H1 (cell line): Measurements from ENCODE around the gene SBF2. TPM values are rescaled to one million over a fixed set of nuclear protein-coding genes. Genes with fewer than 3 reads are reported as not detected.

ENCODE experiments used
- CTCF ChIA-PET: fragments of 300-600 bp; sonication (Branson Sonifier 250); formaldehyde crosslinking; loops from one replicate; lab custom pipeline; 2021; ENCODE audit not compliant: partially characterized antibody; lab: Charles Lee
- POLR2A ChIA-PET: fragments of 300-600 bp; sonication (Branson Sonifier 250); formaldehyde crosslinking; loops from one replicate; lab custom pipeline; 2021; ENCODE audit warnings: inconsistent platforms; ENCODE audit not compliant: partially characterized antibody; lab: Charles Lee
- DNase-seq, 2 experiments: peaks; one replicate each; pipeline versions ENCODE4 v3.0.0 to v3.0.0-alpha.2; 2010 to 2022; ENCODE audit warnings: low spot score in 2 of 2, low read depth in 1 of 2, mixed read lengths in 1 of 2
- FAIRE-seq: peaks from 2 replicates; lab custom pipeline; 2011; peaks lifted over from hg19 to GRCh38; lab: Jason Lieb, UNC
- H2AFZ ChIP-seq: 2 replicates; pipeline ENCODE4 v1.8.1; 2012; ENCODE audit warnings: low read length, inconsistent platforms
- H2AK5ac ChIP-seq: 2 replicates; pipeline ENCODE4 v1.6.1; 2013; ENCODE audit warnings: low read depth, low read length
- H2BK120ac ChIP-seq: replicated peaks from 2 replicates; pipeline ENCODE3; 2013; ENCODE audit warnings: low read depth, low read length, inconsistent platforms
- H2BK12ac ChIP-seq: 2 replicates; pipeline ENCODE4 v1.6.1; 2013; ENCODE audit warnings: low read depth, low read length
- H2BK15ac ChIP-seq: 2 replicates; pipeline ENCODE4 v1.6.1; 2013; ENCODE audit warnings: low read length
- H2BK20ac ChIP-seq: 2 replicates; pipeline ENCODE4 v1.6.1; 2013; ENCODE audit warnings: low read length
- H2BK5ac ChIP-seq: 2 replicates; pipeline ENCODE4 v1.6.1; 2013; ENCODE audit warnings: low read depth, low read length
- H3K14ac ChIP-seq: 2 replicates; pipeline ENCODE4 v1.6.1; 2013; ENCODE audit warnings: inconsistent platforms; ENCODE audit not compliant: insufficient read length
- H3K18ac ChIP-seq: 2 replicates; pipeline ENCODE4 v1.6.1; 2013; ENCODE audit warnings: low read length; ENCODE audit errors: extremely low read depth
- H3K23ac ChIP-seq: 2 replicates; pipeline ENCODE4 v1.6.1; 2013; ENCODE audit warnings: inconsistent platforms; ENCODE audit not compliant: insufficient read length
- H3K23me2 ChIP-seq: 2 replicates; pipeline ENCODE4 v1.6.1; 2013; ENCODE audit warnings: low read depth, low read length
- H3K27ac ChIP-seq: 2 replicates; pipeline ENCODE4 v1.6.1; 2011; ENCODE audit warnings: low read depth, low read length, inconsistent platforms
- H3K27me3 ChIP-seq, 4 experiments: replicated peaks in 1 of 4; 1 replicate in 1 of 4; 2 replicates in 3 of 4; pipeline versions ENCODE4 v1.6.1 to v1.8.1; 2011 to 2013; ENCODE audit warnings: low read length in 3 of 4, mild to moderate bottlenecking in 3 of 4, inconsistent platforms in 2 of 4, mixed read lengths in 2 of 4, moderate library complexity in 1 of 4; ENCODE audit not compliant: control insufficient read depth in 3 of 4, insufficient read depth in 3 of 4; ENCODE audit errors: extremely low read depth in 1 of 4
- H3K36me3 ChIP-seq, 4 experiments: 2 replicates each; pipeline versions ENCODE4 v1.6.1 to v1.8.1; 2011 to 2013; ENCODE audit warnings: mild to moderate bottlenecking in 4 of 4, low read length in 3 of 4, moderate library complexity in 2 of 4, control low read depth in 1 of 4, inconsistent platforms in 1 of 4; ENCODE audit not compliant: insufficient read depth in 4 of 4, control insufficient read depth in 2 of 4
- H3K4ac ChIP-seq: replicated peaks from 2 replicates; pipeline ENCODE3; 2013; ENCODE audit warnings: low read length, low read depth, mixed read lengths, inconsistent platforms; ENCODE audit not compliant: insufficient read length
- H3K4me1 ChIP-seq, 4 experiments: replicated peaks in 1 of 4; 1 replicate in 1 of 4; 2 replicates in 3 of 4; pipeline versions ENCODE4 v1.6.1 to v1.8.1; 2011 to 2013; ENCODE audit warnings: low read length in 3 of 4, inconsistent platforms in 2 of 4, mixed read lengths in 1 of 4; ENCODE audit not compliant: insufficient read depth in 4 of 4, control insufficient read depth in 3 of 4
- H3K4me2 ChIP-seq, 2 experiments: 2 replicates each; pipeline versions ENCODE4 v1.6.1 to v1.8.1; 2011 to 2013; ENCODE audit warnings: low read depth in 2 of 2, low read length in 2 of 2, control low read depth in 1 of 2, inconsistent platforms in 1 of 2, mild to moderate bottlenecking in 1 of 2; ENCODE audit not compliant: insufficient read depth in 1 of 2
- H3K4me3 ChIP-seq, 4 experiments: fragments of 200-600, 300-600 bp in 1 of 4; sonication (generic), shearing (Covaris generic), sonication (Bioruptor Twin) in 1 of 4; 2 replicates each; pipeline versions ENCODE4 v1.5.1 to v1.8.1; 2011 to 2016; ENCODE audit warnings: low read length in 4 of 4, low read depth in 3 of 4, control low read depth in 2 of 4, inconsistent platforms in 2 of 4, mild to moderate bottlenecking in 2 of 4, mixed read lengths in 1 of 4, moderate library complexity in 1 of 4; ENCODE audit not compliant: insufficient read depth in 2 of 4; ENCODE audit errors: extremely low read depth in 1 of 4
- H3K56ac ChIP-seq: replicated peaks from 2 replicates; pipeline ENCODE3; 2013; ENCODE audit warnings: low read depth, mild to moderate bottlenecking, mixed read lengths, low read length, inconsistent platforms; ENCODE audit not compliant: insufficient read length
- H3K79me1 ChIP-seq: 2 replicates; pipeline ENCODE4 v1.6.1; 2013; ENCODE audit warnings: low read depth, low read length, control low read depth
- H3K79me2 ChIP-seq, 2 experiments: 2 replicates each; pipeline versions ENCODE4 v1.6.1 to v1.8.1; 2012 to 2013; ENCODE audit warnings: low read length in 2 of 2, mild to moderate bottlenecking in 2 of 2, inconsistent platforms in 1 of 2; ENCODE audit not compliant: insufficient read depth in 2 of 2, control insufficient read depth in 1 of 2
- H3K9ac ChIP-seq, 4 experiments: replicated peaks in 1 of 4; 1 replicate in 1 of 4; 2 replicates in 3 of 4; pipeline versions ENCODE4 v1.6.1 to v1.8.1; 2011 to 2013; ENCODE audit warnings: low read depth in 3 of 4, low read length in 3 of 4, control low read depth in 2 of 4, mild to moderate bottlenecking in 2 of 4, moderate library complexity in 2 of 4, inconsistent platforms in 1 of 4; ENCODE audit errors: extremely low read depth in 1 of 4
- H3K9me3 ChIP-seq, 2 experiments: 2 replicates each; pipeline versions ENCODE4 v1.6.1 to v1.8.1; 2012 to 2013; ENCODE audit warnings: mild to moderate bottlenecking in 2 of 2, moderate library complexity in 2 of 2, control low read depth in 1 of 2, inconsistent platforms in 1 of 2, low read depth in 1 of 2, low read length in 1 of 2, mixed read lengths in 1 of 2; ENCODE audit not compliant: insufficient read depth in 2 of 2
- H4K20me1 ChIP-seq, 2 experiments: replicated peaks in 1 of 2; 2 replicates each; pipeline versions ENCODE3 to v1.8.1; 2011 to 2013; ENCODE audit warnings: inconsistent platforms in 2 of 2, low read length in 2 of 2, mild to moderate bottlenecking in 1 of 2; ENCODE audit not compliant: insufficient read depth in 2 of 2, control insufficient read depth in 1 of 2
- H4K5ac ChIP-seq: 2 replicates; pipeline ENCODE4 v1.6.1; 2013; ENCODE audit warnings: low read length, low read depth, mixed read lengths, inconsistent platforms; ENCODE audit not compliant: insufficient read length
- H4K8ac ChIP-seq: 2 replicates; pipeline ENCODE4 v1.8.0; 2013; ENCODE audit warnings: mild to moderate bottlenecking, moderate library complexity, low read length, inconsistent platforms; ENCODE audit not compliant: insufficient read depth; ENCODE audit errors: extremely low read depth
- H4K91ac ChIP-seq: replicated peaks from 2 replicates; pipeline ENCODE3; 2013; ENCODE audit warnings: low read length, mixed read lengths, inconsistent platforms; ENCODE audit not compliant: insufficient read length
- EP300 ChIP-seq, 2 experiments: IDR thresholded peaks; 1 replicate in 1 of 2; 2 replicates in 1 of 2; pipeline ENCODE4 v1.6.1; 2011 to 2012; ENCODE audit warnings: low read depth in 2 of 2, low read length in 2 of 2, mild to moderate bottlenecking in 2 of 2, borderline replicate concordance in 1 of 2, inconsistent platforms in 1 of 2, moderate library complexity in 1 of 2
- GABPA ChIP-seq: IDR thresholded peaks from 2 replicates; pipeline ENCODE4 v1.6.1; 2011; ENCODE audit warnings: mild to moderate bottlenecking, low read length, moderate library complexity, borderline replicate concordance; ENCODE audit not compliant: insufficient read depth
- JUND ChIP-seq: IDR thresholded peaks from 2 replicates; pipeline ENCODE4 v1.6.1; 2011; ENCODE audit warnings: mild to moderate bottlenecking, improper control_type of control experiment, low read length
- NANOG ChIP-seq: IDR thresholded peaks from 2 replicates; pipeline ENCODE4 v1.6.1; 2011; ENCODE audit warnings: low read length, low read depth, mild to moderate bottlenecking, inconsistent platforms; ENCODE audit not compliant: insufficient read depth, poor library complexity, severe bottlenecking
- RBBP5 ChIP-seq: IDR thresholded peaks from 2 replicates; pipeline ENCODE4 v1.7.1; 2012; ENCODE audit warnings: low read depth, mild to moderate bottlenecking, inconsistent platforms, low read length, moderate library complexity, borderline replicate concordance
- RNF2 ChIP-seq: fragments of 200-900, 300-1000 bp; sonication (generic); IDR thresholded peaks from 2 replicates; pipeline ENCODE4 v1.7.1; 2016; ENCODE audit warnings: borderline replicate concordance, low read depth, mild to moderate bottlenecking, antibody characterized with exemption, low read length; ENCODE audit not compliant: poor library complexity, severe bottlenecking; ENCODE audit errors: missing control alignments
- SAP30 ChIP-seq: fragments of 300-600 bp; sonication (generic); IDR thresholded peaks from 2 replicates; pipeline ENCODE4 v1.7.1; 2012; ENCODE audit warnings: low read length, moderate library complexity, mild to moderate bottlenecking, inconsistent platforms; ENCODE audit not compliant: insufficient read depth, insufficient replicate concordance
- SIX5 ChIP-seq: IDR thresholded peaks from 2 replicates; pipeline ENCODE4 v1.6.1; 2011; ENCODE audit warnings: mild to moderate bottlenecking, low read depth, low read length
- SP2 ChIP-seq: IDR thresholded peaks from 2 replicates; pipeline ENCODE4 v1.6.1; 2012; ENCODE audit warnings: mild to moderate bottlenecking, low read length, inconsistent platforms
- WGBS, 2 experiments: shearing (Covaris generic) in 1 of 2; methylation state at CpG; one replicate each; pipeline versions ENCODE4 v1.1.6 to v1.1.7; 2013 to 2015; ENCODE audit warnings: low lambda C conversion rate in 2 of 2, mixed read lengths in 2 of 2, inconsistent platforms in 1 of 2, low coverage in 1 of 2, missing lambda C conversion rate in 1 of 2; ENCODE audit not compliant: insufficient replicate concordance in 2 of 2, insufficient coverage in 1 of 2, insufficient read length in 1 of 2; ENCODE audit errors: extremely low coverage in 1 of 2, missing lambda C conversion rate in 1 of 2; 5-methylcytosine and 5-hydroxymethylcytosine counted together
- polyA plus RNA-seq, 7 experiments: library from polyadenylated mRNA; depleted of rRNA in 3 of 7; stranded (reverse) in 5 of 7; unstranded in 2 of 7; fragments of >200 nt in 5 of 7; fragments of 200-250 nt in 2 of 7; gene quantifications; 1 replicate in 5 of 7; 2 replicates in 1 of 7; 4 replicates in 1 of 7; pipeline versions ENCODE4 v1.2.1 to v1.2.3, GENCODE V29; 2011 to 2013; ENCODE audit warnings: missing spikeins in 2 of 7, mixed read lengths in 2 of 7
- total RNA-seq: library from RNA; stranded (reverse); fragmentation: NEBNext Ultra II Directional; extraction: Animal tissue kit (Norgen Biotek cat#: 25700); gene quantifications from 2 replicates; pipeline ENCODE4 v1.2.1, GENCODE V29; 2021
- TF ChIP-seq, protein P1 (sequence below), 3 experiments: IDR thresholded peaks; 1 replicate in 2 of 3; 2 replicates in 1 of 3; pipeline versions ENCODE4 v1.5.1 to v1.6.1; 2011; ENCODE audit warnings: low read length in 3 of 3, mild to moderate bottlenecking in 3 of 3, inconsistent platforms in 2 of 3, low read depth in 1 of 3, moderate library complexity in 1 of 3; ENCODE audit not compliant: insufficient read depth in 1 of 3; ENCODE audit errors: control extremely low read depth in 1 of 3

Gene SBF2
- total and polyA plus RNA-seq, 2 of the 8 experiments (the other 6 are each of a cell fraction or from before 2014, with no cell fraction given) = 36.7 to 50.5 TPM

- Histone ChIP-seq H3K4ac (no peak overlapping the region), H2AK5ac (no peak overlapping the region), H3K36me3 (peaks cover 0 to 2% (median 0%) of the 10 kb centered on the region in 4 experiments; a peak in 1 of 8 replicates), H3K79me1 (no peaks in the 10 kb centered on the region), H4K91ac (no peak overlapping the region), H2BK5ac (no peak overlapping the region), H3K4me3 (no peak overlapping the region), H3K14ac (no peak overlapping the region), H2BK15ac (no peak overlapping the region), H3K23ac (no peak overlapping the region), H3K4me2 (no peak overlapping the region), H3K18ac (no peak overlapping the region), H3K4me1 (peaks cover 2 to 8% (median 6%) of the 10 kb centered on the region in 4 experiments; a peak in 6 of 7 replicates), H2BK120ac (no peak overlapping the region), H3K23me2 (no peaks in the 10 kb centered on the region), H3K79me2 (peaks cover 0 to 20% of the 10 kb centered on the region in 2 experiments; a peak in 2 of 4 replicates), H2BK12ac (no peak overlapping the region), H3K27me3 (no peaks in the 10 kb centered on the region), H3K56ac (no peak overlapping the region), H4K5ac (no peak overlapping the region), H3K27ac (no peak overlapping the region), H3K9ac (no peak overlapping the region), H3K9me3 (peaks cover 9 to 11% of the 10 kb centered on the region in 2 experiments; a peak in 2 of 4 replicates), H2AFZ (no peak overlapping the region), H4K20me1 (no peaks in the 10 kb centered on the region), H4K8ac (no peak overlapping the region), H2BK20ac (no peak overlapping the region)
- ChIA-PET POLR2A (no interaction called here), CTCF (interaction anchor here (2.6 kb wide), 1 partner anchor 11 kb away, joined by 12 read pairs; no protein-coding TSS in a partner anchor)
- 73% methylated on average over 4 of the region's 4 CpGs; no CpG with 5 or more reads in 1 of the 2 experiments for WGBS, 2 experiments
- DNase-seq (no peak), FAIRE-seq (peak; percentile 19)
- no peak for TF ChIP-seq JUND
- TF ChIP-seq SAP30 = no peak
- no peak for TF ChIP-seq GABPA
- TF ChIP-seq SIX5 = no peak
- TF ChIP-seq, protein P1, sequence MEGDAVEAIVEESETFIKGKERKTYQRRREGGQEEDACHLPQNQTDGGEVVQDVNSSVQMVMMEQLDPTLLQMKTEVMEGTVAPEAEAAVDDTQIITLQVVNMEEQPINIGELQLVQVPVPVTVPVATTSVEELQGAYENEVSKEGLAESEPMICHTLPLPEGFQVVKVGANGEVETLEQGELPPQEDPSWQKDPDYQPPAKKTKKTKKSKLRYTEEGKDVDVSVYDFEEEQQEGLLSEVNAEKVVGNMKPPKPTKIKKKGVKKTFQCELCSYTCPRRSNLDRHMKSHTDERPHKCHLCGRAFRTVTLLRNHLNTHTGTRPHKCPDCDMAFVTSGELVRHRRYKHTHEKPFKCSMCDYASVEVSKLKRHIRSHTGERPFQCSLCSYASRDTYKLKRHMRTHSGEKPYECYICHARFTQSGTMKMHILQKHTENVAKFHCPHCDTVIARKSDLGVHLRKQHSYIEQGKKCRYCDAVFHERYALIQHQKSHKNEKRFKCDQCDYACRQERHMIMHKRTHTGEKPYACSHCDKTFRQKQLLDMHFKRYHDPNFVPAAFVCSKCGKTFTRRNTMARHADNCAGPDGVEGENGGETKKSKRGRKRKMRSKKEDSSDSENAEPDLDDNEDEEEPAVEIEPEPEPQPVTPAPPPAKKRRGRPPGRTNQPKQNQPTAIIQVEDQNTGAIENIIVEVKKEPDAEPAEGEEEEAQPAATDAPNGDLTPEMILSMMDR (IDR thresholded peaks at IDR 0.05; ENCODE audit: control extremely low read depth in 1 of 3, insufficient read depth in 1 of 3, low read depth in 1 of 3, low read length in 3 of 3) = no peak
- no peak for TF ChIP-seq RBBP5
- TF ChIP-seq SP2 = no peak
- TF ChIP-seq NANOG = no peak
- TF ChIP-seq RNF2 = no peak
- no peak for TF ChIP-seq EP300 (IDR thresholded peaks at IDR 0.05; ENCODE audit: borderline replicate concordance in 1 of 2, low read depth in 2 of 2, low read length in 2 of 2)
These were observed 227.6 kb downstream of the SBF2 start for GRCh38 chr11:10066441-10066840.
